Measurements from ENCODE around the gene SCIMP.
"Not testable (repeated sequence)": the region's sequence is repeated elsewhere in the genome, so short reads cannot be mapped to it uniquely, and the experiment has no call there.

Gene SCIMP

DNA sequence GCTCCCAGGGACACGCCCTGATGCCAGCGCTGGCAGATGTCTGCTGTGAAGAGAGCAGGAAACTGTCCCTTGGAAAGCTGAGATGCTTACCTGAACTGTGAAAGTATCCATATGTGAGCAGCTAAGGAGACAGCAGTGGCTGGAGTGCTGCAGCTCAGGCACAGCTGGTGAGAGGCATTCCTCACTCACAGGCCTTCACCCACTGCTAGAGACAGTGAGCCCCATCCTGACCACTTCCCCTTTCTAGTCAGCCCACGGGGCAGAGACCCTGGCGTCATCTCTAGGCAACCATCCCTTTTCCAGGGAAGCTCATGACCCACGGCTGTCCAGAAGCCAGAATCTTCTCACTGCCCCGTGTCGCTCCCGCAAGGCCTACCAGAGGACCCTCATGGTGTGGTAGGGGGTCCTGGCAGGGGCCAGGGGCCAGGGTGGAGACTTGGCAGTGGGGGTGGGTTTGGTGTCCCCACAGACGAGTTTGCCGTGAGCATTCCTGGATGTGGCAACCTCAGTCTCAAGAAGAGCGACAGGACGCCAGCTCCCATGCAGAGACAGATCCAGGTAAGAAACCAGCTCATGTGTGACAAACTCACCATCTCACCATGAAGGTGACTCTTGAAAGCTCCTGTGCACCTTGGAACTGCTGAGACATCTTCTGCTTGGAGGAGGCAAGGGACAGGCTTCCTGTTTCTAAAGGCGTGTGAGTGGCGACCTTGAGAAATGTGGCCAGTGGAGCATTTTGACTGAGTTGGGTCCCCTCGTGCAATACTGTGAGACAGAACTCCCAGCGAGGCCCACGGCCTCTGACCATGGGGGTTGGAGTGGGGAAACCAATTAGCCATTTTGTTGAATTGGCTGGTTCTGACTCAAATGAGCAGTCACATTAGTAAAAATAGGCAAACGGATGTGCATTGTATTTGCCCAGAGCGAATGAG is at the start of gene SCIMP:
Gene SCIMP, minus strand, starts transcription at position 216 of the 932 bp plus-strand sequence. Its CDS starts 105 bp downstream, at position 111.
- no peak for DNase-seq (ENCODE audit: low spot score)

DNA sequence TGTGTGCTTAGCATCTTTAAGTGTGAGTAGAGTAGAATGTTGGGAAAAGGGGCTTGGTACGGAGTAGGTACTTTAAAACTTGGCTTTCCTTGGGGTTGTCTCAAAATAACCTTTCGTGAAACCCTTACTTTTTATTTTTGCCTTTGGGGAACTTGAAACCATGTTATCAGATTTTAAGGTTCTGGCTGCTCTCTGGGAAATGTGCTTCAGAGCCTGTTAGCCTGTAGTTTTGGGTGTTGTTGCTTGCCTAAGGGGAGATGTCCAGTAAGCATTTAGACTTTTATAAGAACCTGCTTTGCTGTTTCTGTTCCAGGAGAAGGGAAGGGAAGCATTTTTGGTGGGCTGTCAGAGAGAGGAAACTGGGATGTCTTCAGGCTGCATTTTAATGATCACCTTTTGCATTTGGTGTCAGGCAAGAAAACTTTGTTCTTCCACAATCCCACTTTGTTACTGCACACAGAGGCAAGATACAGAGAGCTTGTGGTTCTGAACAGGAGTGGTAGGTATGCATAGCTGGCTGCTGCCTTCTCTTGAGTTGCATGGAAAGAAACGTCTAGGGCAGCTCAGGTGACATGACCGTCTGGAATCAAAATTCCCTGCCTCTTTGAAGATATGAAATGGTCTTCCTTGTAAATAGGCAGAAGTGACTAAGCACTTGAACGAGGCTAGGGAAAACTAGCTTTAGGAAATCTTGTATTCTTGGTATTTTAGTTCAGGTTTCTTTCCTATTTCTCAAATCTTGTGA is 49.1 kb upstream of the SCIMP start:
- DNase-seq (ENCODE audit: low spot score): no peak

DNA sequence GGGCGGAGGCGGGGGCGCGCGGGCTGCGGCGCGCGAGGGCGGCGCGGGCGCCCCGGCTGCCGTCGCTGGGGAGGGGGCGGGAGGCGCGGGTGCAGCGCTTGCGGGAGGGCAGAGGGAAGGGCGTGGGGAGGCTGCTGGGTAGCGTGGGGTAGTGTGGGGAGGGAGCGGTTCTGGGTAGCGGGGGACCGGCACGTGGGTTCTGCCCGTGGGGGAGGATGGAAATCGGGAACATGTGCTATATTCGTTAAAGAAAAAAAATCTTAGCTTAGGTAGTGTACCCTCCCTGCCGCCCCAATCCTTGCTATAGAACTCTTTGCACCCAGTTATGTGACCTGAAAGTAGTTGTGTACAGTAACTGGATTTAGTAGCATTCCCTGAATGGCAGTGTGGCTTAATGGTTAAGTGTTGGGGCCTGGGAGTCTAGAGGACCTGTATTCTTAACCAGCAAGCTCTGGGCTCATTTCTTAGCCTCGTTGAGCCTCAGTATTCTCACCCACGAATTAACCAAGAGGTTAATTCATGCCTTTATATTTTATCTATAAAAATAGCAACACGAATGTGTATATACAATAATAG is 48.1 kb upstream of the SCIMP start:
- no peak for DNase-seq (ENCODE audit: low spot score)

DNA sequence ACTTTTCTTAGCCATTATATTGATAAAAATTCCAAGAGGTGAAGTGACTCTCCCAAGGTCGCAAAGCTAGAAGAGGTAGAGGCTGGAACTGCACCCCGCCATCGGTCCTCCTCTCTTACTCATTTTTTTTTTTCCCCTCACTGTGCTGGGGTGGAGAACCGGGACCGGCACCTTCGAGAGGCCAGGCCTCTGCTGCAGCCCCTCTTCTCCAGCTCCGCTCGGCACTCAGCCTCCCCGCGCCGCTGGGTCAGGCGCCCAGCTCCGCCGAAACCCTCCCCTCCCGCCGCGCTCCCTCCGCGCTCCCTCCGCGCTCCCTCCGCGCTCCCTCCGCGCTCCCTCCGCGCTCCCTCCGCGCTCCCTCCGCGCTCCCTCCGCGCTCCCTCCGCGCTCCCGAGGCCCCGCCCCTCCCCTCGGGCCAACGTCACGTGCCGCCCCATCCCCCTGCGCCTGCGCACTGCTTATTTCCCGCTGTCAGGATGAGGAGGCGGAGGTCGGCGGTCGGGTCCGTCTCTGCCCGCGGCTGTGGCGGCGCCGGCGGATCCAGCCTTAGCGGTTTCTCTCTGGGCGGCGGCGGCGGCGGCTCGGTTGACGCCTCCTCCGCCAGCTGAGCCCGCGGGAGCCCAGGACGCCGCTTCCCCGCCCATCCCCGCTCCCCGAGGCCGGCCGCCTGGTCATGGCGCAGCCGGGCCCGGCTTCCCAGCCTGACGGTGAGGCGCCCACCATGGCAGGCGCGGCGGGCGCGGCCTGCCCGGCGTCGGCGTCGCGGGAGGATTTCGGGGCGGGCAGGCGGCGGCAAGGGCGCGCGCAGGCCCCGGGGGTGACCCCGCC is 47.4 kb upstream of the SCIMP start, which contains the start of gene RABEP1:
Gene RABEP1, plus strand, starts transcription at position 471 of the 828 bp plus-strand sequence. Its CDS starts 203 bp downstream, at position 674.
- peak; percentile 98 for DNase-seq (ENCODE audit: low spot score)

DNA sequence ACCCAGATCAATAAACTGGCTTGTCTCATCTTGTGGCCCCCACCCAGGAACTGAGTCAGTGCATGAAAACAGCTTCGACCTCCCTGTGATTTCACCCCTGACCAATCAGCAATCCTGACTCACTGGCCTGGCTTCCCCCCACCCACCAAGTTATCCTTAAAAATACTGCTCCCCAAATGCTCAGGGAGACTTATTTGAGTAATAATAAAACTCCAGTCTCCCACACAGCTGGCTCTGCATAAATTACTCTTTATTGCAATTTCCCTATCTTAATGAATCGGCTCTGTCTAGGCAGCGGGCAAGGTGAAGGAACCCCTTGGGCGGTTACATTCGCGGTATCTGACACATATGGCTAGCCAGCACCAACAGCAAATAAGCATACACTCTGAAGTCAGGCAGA is 37.7 kb upstream of the SCIMP start:
- no peak for DNase-seq (ENCODE audit: low spot score)

DNA sequence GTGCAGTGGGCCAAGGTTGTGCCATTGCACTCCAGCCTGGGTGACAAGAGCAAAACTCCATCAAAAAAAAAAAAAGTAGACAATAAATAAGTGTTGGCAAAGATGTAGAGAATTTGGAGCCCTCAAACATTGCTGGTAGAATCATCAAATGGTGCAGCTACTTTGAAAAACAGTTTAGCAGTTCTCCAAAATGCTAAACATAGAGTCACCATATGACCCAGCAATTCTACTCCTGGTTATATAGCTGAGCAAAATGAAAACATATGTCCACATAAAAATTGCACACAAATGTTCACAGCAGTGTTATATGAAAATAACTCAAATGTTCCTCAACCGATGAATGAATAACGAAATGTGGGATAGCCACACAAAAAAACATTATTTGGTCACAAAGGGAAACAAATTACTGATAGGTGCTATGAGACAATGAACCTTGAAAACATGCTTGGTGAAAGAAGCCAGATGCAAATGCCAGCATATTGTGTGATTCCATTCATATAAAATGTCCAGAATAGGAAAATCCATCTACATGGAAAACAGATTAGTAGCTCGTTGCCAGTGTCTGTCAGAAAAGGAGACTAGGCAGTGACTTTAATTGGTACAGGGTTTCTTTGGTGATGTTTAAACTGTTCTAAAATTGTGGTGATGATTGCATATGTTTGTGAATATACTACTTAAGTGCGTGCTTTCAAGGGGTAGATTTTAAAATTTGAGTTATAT is 34.7 kb upstream of the SCIMP start:
- DNase-seq (ENCODE audit: low spot score): no peak

DNA sequence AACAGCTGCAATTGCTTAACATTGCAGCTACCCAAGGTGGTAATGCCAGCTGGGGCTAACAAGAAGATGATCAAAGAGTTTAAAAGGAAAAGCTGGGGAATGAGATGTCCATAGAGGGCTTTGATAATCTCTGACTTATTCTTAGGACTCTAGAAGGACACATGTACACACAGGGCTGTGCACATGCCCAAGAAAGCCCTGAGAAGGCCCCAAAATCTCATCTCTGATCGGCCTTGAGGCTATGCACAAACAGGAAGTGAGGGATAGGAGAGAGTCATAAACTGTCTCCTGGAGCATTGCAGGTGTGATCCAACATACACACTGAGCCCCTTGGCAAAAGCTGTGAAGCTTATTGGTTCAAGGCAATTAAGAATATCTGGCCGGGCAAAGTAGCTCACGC is 30.2 kb upstream of the SCIMP start:
- DNase-seq (ENCODE audit: low spot score): no peak

DNA sequence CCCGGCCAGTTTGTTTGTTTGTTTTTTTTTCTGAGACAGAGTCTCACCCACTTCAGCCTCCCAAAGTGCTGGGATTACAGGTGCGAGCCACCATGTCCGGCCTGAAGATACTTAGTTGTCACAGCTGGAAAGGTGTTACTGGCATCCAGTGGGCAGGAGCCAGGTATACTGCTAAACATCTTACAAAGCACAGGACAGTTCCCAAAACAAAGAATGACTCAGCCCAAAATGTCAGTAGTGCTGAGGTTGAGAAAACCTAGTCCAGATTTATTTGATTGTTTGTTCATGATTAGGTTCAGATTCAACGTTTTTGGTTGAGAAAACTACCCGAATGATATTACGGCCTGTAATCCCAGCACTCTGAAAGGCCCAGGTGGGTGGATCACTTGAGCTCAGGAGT is 28.8 kb upstream of the SCIMP start:
- no peak for DNase-seq (ENCODE audit: low spot score)

DNA sequence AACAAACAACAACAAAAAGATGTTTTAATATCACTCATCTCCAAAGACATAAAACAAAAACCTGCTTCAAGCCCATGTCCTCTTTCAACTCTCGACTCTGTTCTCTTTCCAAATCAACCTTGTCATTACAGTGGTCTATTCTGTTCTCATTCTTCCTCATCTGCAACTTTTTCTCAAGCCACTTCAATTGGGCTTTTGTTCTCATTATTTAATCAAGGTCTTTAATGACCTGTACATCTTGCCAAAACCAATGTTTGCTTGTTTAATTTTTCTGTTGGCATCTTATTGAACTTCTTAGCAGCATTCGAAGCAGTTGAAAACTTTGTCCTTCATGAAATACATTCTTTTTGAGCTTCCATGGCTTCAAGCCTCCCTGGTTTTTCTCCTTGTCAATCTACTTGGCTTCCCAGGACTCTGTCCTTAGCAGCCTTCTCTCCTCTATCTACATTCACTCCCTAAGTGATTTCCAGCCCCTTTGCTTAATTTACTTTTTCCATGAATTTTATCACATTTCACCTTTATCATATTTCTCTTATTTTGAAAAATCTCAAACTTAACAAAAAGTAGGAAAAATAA is 27.8 kb upstream of the SCIMP start:
- no peak for DNase-seq (ENCODE audit: low spot score)

DNA sequence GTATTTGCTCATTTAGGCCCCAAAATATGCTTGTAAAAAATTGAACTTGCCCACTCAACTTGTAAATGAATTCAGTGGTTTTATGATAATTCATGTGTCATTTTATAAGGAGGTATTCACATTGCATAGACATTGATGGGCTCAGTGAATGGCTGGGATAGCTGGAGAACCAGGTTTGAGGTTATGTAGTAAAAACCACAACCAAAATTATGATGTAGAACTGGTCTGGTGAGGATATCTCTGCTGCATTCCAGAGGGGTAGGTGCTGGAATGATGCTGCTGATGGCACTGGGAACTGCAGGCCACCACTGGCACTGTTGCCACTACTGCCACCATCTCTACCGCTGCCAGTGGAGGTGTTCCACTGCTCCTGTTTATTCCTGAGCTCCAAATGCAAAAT is 25.9 kb upstream of the SCIMP start:
- no peak for DNase-seq (ENCODE audit: low spot score)

DNA sequence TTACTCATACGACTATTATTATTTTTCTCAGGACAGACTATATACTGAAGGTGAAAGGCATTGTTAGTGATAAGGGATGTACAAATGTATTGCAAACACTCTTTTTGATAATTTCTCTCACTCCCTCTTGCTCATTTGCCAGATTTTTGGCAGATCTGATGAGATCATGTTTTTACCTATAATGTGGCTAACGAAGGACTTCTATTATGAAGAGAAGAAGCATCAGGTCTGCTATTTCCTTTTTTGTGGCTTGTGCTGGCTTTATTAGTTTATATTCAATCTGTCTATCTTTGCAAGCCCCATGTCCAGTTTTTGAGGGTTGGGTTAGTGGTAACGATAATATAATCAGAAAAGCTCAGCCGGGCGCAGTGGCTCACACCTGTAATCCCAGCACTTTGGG is 22.5 kb upstream of the SCIMP start:
- no peak for DNase-seq (ENCODE audit: low spot score)

DNA sequence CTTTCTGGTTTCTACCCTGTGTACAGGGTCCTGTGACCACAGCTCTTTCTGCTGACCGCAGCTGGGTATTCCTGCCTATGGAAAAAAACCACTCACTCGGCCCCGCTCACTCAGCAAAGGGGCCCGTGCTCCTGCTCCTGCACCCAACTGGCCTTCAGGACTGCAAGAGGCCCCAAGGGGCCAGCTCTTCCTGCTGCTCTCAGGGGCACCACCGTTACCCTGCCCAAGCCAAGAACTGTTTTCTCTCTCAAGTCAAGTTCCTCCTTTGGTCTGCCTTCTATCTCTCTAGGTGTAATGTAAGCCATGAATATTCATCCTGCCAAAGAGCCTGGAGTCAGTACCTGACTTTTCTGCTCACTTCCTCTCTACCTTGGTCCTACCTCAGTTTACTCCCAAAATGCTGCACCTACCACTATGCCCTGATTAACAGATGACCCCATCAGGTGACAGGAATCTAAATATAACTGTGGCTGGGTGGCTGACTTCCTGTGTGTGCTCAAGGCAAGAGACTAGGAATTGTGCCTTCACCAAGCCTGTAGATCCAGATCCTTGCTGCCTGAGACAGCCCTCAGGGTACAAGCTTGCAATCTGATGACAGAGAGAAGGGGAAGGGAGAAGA is 20.4 kb upstream of the SCIMP start:
- no peak for DNase-seq (ENCODE audit: low spot score)

DNA sequence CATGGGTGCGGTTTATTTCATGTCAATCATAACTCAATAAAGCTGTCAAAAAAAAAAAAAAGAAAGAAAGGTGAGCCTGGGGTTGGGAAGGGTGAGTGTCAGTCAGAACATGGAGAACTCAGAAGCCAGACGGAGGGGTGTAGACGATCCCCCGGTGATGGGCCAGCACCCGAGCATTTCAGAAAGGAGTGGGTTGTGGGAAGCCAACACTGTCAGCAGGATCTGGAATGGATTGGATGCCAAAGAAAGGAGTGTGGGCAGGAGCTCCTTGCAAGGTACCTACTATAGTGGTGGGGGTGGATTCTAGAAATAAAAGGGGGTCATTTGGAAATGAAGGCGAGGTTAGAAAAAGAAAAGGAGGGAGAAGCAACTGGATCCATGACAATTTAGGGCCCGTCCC is 19.8 kb upstream of the SCIMP start:
- DNase-seq (ENCODE audit: low spot score): no peak

DNA sequence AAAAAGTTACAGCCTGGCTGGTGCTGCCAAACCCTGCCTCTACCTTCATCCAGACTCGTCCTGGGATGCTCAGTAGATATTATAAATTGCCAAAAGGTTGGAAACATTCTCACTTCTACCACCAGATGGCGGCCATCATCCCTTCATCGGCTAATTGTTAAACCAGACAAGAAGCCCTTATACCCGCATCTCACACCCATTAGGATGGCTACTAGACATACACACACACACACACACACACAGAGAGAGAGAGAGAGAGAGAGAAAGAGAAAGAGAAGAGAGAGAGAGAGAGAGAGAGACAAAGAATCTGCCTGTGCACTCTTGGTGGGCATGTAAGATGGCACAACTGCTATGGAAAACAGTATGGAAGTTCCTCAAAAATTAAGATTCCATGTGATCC is 15.0 kb upstream of the SCIMP start:
- DNase-seq (ENCODE audit: low spot score): peak; percentile 83

DNA sequence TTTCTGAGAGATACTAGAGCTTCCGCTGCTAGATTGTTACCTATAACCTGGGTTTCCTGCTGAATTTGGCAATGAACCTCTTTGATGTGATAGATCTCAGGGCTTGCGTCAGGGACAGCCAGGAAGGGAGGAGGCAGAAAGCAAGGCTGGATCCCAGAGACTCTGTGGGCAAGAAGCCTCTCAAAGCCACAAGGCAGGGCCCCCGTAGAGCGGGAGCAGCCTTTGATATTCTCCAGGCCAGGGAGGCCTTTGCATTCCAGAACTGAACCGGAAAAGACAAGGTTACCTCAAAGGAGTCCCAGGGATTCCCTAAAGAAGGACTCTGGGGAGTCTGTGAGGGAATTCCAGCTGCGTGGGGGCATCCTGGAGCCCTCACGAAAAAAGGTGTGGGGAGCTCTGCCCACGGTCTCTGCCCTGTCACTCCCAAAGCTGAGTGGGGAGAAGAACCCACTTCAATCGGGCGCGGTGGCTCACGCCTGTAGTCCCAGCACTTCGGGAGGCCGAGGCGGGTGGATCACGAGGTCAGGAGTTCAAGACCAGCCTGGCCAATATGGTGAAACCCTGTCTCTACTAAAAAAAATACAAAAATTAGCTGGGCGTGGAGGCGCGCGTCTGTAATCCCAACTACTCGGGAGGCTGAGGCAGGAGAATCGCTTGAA is 14.3 kb upstream of the SCIMP start:
- no peak for DNase-seq (ENCODE audit: low spot score)

DNA sequence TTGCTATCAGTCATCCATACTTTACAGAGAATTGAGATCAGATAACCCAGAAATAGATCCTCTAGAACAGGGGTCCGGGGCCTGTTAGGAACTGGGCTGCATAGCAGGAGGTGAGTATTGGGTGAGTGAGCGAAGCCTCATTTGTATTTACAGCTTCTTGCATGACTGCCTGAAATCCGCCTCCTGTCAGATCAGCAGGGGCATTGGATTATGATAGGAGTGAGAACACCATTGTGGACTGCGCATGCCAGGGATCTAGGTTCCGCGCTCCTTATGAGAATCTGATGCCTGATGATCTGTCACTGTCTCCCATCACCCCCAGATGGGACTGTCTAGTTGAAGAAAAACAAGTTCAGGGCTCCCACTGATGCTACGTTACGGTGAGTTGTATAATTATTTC is 13.0 kb upstream of the SCIMP start:
- DNase-seq (ENCODE audit: low spot score): no peak

DNA sequence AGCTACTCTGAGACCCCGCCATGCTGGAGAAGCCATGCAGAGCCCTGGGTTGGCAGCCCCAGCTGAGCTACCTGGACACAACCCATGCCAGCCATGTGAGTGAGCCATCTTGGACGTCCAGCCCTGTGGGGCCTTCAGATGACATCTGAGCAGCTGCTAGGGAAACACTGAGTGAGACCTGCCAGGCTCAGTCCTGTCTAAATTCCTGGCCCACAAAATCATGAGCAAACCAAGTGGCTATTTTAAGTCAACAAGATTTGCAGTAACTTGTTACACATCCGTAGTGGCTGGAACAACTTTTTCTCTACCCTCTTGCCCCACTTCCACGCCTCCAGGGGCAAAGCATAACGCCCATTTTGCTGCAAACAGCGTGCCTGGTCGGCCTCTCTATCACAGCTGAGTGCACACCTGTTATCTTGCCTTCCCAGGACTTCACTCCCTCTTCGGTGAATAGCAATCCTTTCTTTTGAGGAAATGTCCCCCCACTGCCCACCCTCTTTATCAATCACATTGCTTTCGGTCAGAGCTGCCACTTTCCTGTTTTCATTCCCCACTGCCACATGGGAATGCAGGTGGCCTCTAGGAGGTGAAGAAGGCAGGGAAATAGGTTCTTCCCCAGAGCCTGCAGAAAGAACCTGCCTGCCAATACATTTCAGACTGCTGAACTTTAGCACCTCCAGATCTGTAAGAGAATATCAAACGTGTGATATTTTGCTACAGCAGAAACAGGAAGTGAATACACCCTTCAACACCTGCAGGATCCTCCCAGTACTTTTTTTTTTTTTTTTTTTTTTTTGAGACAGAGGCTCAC is 7.4 kb upstream of the SCIMP start:
- DNase-seq (ENCODE audit: low spot score): no peak

DNA sequence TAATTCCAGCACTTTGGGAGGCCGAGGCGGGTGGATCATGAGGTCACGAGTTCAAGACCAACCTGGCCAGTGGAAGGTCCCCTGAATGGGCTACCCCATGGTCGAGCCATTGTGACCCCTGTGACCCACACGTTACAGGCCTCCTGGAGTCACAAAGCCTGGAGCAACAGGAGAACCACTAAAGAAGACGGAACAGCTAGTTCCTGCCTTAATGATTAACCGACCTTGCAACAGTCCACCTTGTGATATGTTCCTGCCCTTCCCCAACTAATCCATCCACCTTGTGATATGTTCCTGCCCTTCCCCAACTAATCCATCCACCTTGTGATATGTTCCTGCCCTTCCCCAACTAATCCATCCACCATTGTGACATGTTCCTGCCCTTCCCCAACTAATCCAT is 5.1 kb upstream of the SCIMP start:
- DNase-seq (ENCODE audit: low spot score): not testable (repeated sequence)

DNA sequence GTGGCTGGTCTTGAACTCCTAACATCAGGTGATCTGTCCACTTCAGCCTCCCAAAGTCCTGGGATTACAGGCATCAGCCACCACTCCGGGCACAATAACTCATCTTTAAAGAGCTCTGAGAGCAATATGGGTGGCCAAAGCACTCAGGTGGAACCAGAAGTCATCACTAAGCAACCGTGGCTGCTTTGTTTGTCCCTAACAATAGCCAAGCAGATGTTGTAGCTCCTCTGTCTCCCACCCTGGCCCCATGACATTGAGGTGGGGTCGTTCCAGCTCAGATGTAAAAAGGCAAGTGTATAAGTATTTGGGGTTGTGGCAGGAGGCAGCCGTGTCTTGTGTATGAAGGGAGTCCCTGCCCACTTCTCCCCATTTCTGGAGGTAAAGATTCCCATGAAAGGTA is 3.7 kb upstream of the SCIMP start:
- DNase-seq (ENCODE audit: low spot score): no peak

Data from AG20443 (cell line).